Measurements from ENCODE around the gene HJV.

GRCh38 chr1:145977016-145977415 lies 44.5 kb downstream of the HJV start:
- TF ChIP-seq CTCF (conservative IDR thresholded peaks at IDR 0.05 in 1 of 2, IDR thresholded peaks at IDR 0.05 in 1 of 2; ENCODE audit: extremely low read depth in 1 of 2, insufficient read depth in 1 of 2, low read depth in 1 of 2, low read length in 2 of 2) (no peak), EZH2 (IDR thresholded peaks at IDR 0.05; ENCODE audit: borderline replicate concordance, low read length) (no peak)
